GM21447 (cell line): ENCODE measurements around the gene DOC2A.
A peak's percentile ranks its signal among the peaks of the same experiment; 100 is the strongest.
"Not testable (repeated sequence)": the region's sequence is repeated elsewhere in the genome, so short reads cannot be mapped to it uniquely, and the experiment has no call there.

Experiments used
- ATAC-seq: cut with Tn5 transposase; IDR thresholded peaks from one replicate; pipeline ENCODE4 v1.9.1; 2021; ENCODE audit not compliant: unreplicated experiment

The DOC2A gene

DNA sequence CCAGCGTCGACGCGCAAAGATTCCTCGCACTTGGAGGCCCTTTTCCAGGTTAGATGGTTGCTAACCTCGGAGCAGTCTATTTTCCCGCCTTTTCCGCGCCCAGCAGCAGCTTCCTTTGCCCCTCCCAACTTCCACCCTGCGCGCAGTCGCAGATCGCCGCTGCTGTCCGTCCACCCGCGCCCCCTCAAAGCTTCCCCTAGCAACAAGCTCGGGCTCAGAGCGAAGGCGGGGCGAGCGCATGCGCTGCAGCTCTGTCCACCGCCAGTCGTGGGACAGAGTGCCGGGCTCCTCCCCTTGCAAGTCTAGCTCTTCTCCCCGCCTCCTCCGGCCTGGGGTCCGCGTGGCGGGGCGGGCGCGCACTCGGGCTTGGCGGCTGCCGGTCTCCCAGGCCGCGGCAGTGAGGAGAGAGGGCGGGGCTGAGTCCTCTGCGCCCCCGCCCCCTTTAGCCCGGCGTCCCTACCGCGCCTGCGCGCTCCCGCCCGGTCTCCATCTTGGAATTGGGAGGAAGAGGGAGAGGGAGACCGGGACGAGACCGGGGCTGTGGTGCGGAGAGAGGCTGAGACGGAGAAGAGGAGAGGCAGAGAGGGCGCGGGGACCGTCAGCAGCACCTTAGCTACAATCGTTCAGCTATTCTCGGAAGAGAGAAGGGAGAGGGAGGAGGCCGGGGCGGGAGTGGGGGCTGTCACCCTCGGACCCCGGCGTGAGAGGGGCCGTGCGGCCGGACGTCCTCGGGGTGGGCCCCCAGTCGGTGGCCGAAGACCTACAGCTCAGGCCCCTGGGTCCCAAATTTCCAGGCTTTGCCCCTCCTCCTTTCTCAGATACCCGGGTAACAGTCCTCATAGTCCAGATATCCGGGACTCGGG, 37.2 kb downstream of the DOC2A start, which contains the start of gene TAOK2:
TAOK2 (plus strand) TSS at position 485 of the 863 bp plus-strand sequence. CDS start 3,905 bp downstream, outside the sequence.
- peak; percentile 78 for ATAC-seq

DNA sequence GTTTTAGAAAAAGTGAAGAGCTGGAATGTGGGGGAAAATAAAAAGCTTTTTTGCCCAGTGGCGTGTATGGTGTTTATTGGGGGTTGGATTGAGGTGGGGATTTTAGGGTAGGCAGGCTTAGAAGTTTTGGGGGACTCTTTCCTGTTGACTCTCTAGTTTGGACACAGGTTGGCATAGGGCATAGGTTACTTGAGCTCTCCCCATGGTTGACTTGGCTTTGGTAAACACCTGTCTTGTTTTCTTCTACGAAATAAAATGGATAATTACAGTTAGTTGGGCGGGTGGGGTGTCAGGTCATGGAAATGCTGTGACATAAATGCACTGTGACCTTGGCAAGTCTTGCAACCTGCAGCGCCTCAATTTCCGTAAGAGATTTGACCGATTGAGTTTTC, 37.8 kb downstream of the DOC2A start:
- ATAC-seq = no peak

DNA sequence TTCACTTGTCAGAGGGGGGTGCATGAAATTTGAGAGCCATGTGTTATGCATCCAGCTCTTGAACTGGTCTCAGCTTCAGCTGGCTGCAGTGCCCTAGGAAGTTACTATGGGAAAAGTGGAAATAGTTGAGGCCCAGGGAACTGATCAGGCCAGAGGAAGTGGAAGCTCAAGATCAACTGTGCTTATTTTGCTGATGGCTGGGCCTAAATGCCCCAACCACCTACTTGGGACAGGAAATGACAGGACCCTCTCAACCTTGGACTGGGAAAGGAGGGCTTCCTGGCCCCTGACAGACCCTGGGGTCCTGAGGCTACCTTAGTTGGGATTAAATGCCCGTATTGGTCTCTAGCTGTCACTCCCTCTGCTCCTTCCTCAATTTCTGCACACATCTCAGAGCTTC, 38.3 kb downstream of the DOC2A start:
- ATAC-seq = no peak

DNA sequence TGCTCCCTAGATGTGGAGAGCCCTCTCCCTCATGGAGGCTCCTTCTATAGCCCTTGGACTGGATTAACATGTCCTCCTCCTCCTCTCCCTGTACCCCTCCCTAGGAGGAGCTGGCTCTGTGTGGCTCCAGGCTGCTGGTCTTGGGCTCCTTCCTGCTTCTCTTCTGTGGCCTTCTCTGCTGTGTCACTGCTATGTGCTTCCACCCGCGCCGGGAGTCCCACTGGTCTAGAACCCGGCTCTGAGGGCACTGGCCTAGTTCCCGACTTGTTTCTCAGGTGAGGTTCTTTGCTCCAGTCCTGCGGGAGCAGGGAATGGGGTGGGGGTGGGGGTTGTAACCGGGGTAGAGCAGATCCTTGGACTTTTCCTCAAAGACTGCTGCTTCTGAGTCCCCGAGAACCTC, 39.5 kb downstream of the DOC2A start:
- ATAC-seq = no peak

DNA sequence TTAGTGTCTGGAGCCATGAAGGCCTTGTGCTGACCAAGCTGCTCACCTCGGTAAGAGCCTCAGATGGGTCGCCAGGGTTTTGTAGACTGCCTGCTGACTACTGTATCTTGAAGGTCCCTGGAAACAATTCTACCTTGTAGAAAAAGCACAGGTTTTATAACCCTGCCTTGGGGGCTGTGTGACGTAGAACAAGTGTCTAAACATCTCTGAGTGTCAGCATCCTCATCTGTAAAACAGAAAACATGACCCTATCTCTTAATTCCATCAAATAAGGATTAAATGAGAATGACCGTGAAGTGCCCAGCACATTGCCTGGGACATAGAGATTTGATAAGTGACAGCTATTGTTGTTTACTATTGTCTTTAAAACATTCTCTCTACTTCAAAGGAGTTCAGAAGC, 42.6 kb downstream of the DOC2A start:
- ATAC-seq = no peak

DNA sequence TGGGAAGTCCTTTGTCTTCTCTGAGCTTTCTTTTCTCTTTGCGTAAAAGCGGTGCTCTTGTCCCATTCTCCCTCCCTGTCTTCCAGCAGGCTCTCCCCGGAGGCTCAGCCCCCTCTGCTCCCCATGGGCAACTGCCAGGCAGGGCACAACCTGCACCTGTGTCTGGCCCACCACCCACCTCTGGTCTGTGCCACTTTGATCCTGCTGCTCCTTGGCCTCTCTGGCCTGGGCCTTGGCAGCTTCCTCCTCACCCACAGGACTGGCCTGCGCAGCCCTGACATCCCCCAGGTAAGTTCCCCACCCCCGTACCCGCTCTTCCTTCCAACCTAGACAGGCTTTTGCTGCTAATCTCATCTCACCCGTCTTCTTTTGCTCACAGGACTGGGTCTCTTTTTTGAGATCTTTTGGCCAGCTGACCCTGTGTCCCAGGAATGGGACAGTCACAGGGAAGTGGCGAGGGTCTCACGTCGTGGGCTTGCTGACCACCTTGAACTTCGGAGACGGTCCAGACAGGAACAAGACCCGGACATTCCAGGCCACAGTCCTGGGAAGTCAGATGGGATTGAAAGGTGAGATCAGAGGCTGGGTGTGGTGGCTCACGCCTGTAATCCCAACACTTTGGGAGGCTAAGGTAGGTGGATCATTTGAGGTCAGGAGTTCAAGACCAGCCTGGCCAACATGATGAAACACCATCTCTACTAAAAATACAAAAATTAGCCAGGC, 47.6 kb downstream of the DOC2A start:
- no peak for ATAC-seq

DNA sequence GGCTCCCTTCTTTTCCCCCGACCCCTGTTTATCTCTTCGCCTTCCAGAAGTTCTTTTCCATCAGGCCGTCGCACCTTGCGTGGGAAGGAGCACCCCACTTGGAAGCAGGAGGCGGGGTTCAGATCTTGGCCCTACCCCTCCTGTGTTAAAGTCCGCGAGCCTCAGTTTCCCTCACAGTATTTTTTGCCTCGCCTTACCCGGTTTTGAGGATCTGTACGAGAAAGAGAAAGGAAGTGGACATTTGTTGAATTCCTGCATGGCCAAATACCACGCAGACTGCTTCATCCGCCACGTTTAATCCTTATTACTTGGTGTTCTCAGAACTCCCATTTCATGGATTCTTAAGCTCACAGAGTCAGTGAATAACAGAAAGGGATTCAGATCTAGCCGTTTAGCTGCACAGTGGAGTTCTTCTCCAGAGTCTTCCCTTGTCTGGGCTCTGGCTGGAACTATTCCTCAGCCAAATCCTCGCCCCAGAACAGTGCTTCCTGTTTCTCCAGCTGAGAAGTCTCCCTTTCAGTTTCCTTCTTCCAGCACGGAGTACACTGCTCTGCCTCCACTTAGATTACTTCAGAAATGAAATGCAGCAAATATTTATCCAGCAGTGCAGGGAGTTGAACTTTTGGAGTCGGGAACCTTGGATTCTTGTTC, 48.4 kb downstream of the DOC2A start:
- no peak for ATAC-seq

DNA sequence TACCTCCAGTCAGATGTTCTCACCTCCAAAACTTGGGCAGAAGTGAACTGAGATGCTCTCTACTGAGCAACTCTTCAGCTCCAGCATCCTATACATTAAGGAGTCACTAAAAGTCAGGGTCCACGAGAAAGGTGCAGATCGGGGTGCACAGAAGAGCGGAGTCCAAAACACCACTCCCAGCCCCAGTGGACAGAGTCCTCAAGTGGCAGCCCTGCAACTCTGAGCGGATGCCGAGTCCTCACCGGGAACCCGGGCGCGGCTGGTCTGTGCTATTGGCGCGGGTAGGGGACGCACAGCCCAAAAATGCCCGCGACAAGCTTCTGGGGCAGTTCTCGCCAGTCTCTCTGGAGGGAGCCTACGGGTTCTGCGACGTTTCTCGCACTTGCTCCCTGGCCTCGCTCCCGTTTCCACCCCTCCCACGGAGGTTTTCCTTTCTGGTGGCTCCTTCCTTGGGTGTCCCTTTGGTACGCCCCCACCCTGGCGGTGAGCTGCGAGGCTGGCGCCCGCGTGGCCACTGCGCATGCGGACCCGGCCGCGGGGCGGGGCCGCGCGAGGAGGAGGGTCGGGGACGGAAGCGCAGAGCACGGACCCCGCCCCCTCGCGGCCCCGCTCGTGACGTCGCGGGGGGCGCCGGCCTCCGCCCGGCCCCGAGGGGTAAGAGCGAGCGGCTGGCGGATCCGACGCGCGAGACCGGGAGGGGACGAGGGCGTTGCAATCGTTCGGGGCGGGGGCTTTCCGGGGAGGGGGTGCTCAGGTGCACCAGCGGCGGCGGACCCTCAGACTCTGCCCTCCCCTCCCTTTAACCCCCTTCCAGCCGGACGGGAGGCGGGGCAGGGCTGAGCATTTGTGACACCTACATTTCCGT, 49.1 kb downstream of the DOC2A start, which contains the start of gene TMEM219:
TMEM219 (plus strand) TSS at position 601 of the 865 bp plus-strand sequence. CDS start 1,065 bp downstream, outside the sequence.
- peak; percentile 80 for ATAC-seq

DNA sequence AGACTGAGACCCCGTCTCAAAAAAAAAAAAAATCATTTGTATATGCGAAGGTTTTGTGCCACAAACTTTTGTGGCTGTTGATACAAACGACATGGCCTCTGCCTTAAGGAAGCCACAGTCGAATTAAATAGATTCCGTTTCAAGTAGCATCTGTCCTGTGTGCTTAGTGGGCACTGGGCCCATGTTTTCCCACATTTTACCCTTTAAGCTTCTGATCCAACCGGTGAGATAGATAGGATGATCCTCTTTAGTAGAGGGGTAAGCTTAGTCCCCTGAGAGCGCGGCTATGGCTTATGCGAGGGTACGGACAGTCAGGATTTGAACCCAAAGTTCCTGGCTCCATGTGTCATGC, 49.7 kb downstream of the DOC2A start:
- no peak for ATAC-seq

DNA sequence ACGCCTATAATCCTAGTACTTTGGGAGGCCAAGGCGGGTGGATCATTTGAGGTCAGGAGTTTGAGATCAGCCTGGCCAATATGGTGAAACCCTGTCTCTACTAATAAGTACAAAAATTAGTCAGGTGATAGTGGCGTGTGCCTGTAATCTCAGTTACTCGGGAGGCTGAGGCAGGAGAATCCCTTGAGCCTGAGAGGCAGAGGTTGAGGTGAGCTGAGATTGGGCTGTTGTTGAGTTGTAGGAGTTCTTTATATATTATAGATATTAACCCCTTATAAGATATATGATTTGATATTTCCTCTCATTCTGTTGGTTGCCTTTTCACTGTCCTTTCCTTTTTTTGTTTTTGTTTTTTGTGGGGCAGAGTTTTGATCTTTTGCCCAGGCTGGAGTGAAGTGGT, 51.0 kb downstream of the DOC2A start:
- not testable (repeated sequence) for ATAC-seq

DNA sequence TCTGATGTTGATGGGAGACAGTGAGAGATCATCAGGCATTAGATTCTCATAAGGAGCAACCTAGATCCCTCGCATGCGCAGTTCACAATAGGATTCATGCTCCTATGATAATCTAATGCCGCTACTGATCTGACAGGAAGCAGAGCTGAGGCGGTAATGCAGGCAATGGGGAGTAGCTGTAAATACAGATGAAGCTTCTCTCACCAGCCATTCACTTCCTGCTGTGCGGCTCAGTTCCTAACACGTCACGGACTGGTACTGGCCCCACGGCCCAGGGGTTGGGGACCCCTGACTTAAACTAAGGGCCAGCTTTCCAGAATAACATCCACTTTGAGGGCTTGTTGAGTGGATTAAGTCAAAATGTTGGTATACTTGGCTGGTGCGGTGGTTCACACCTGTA, 51.5 kb downstream of the DOC2A start:
- ATAC-seq = no peak

DNA sequence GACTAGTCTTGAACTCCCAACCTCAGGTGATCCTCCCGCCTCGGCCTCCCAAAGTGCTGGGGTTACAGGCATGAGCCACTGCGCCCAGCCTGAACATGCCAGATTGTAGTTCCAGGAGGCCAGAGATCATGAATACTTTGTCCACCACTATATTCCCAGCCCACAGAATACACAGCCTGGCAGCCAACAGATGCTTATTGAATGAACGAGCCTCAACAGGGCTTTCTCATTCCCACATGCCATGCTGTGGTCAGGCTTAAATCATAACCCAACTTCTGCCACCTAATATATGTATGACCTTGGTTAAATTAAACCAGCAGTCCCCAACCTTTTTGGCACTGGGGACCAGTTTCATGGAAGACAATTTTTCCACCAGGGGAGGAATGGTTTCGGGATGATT, 52.1 kb downstream of the DOC2A start:
- no peak for ATAC-seq
